A549 (cell line): ENCODE data around the gene NCR2. TPM values are rescaled to one million over a fixed set of nuclear protein-coding genes. Genes with fewer than 3 reads are reported as not detected.

ENCODE experiments used
- ATAC-seq, 2 experiments: fragments of 200-7000 bp in 1 of 2; fragments of >200 bp in 1 of 2; cut with Nextera tagmentation in 1 of 2; cut with Tn5 transposase in 1 of 2; 3 replicates each; pipeline versions ENCODE4 v1.8.0 to v1.9.1; 2018 to 2020; ENCODE audit warnings: mild to moderate bottlenecking in 1 of 2, moderate library complexity in 1 of 2
- CTCF ChIA-PET: fragments of 300-600 bp; sonication (Branson Sonifier 250); formaldehyde crosslinking; extraction: SDS; loops from one replicate; lab custom pipeline; 2021; ENCODE audit warnings: antibody characterized with exemption, inconsistent platforms; lab: Yijun Ruan, JAX
- POLR2A ChIA-PET: fragments of 350-600 bp; formaldehyde crosslinking; extraction: SDS; loops from one replicate; lab custom pipeline; 2021; ENCODE audit warnings: antibody characterized with exemption, inconsistent platforms; lab: Yijun Ruan, JAX
- DNase-seq, 2 experiments: peaks; one replicate each; pipeline versions ENCODE4 v3.0.0 to v3.0.0-alpha.2; 2011 to 2016; ENCODE audit warnings: low read depth in 1 of 2, low spot score in 1 of 2
- FAIRE-seq: peaks from 2 replicates; lab custom pipeline; 2011; peaks lifted over from hg19 to GRCh38; lab: Jason Lieb, UNC
- H3K27ac ChIP-seq, 2 experiments: fragments of >200 bp; sonication (Bioruptor Twin); formaldehyde crosslinking; 3 replicates each; pipeline ENCODE4 v1.5.1; 2016 to 2017
- H3K4me1 ChIP-seq: fragments of >200 bp; sonication (Bioruptor Twin); formaldehyde crosslinking; 3 replicates; pipeline ENCODE4 v1.6.1; 2016
- H3K4me2 ChIP-seq: fragments of >200 bp; sonication (Bioruptor Twin); formaldehyde crosslinking; 3 replicates; pipeline ENCODE4 v1.6.1; 2016
- H3K4me3 ChIP-seq: fragments of >200 bp; sonication (Bioruptor Twin); formaldehyde crosslinking; 3 replicates; pipeline ENCODE4 v1.5.1; 2016
- H3K9me3 ChIP-seq: fragments of >200 bp; sonication (Bioruptor Twin); formaldehyde crosslinking; 3 replicates; pipeline ENCODE4 v1.6.1; 2016
- ATOH8 ChIP-seq: fragments of 250-450 bp; sonication (Bioruptor Pico); IDR thresholded peaks from 2 replicates; pipeline ENCODE4 v1.5.0; 2020; ENCODE audit warnings: low read depth, mild to moderate bottlenecking, moderate library complexity
- CBX2 ChIP-seq: fragments of 200-600 bp; sonication (generic); IDR thresholded peaks from 2 replicates; pipeline ENCODE4 v1.6.1; 2016; ENCODE audit warnings: low read depth, mild to moderate bottlenecking, borderline replicate concordance
- CHD4 ChIP-seq: fragments of 200-600 bp; sonication (generic); IDR thresholded peaks from 2 replicates; pipeline ENCODE4 v1.6.1; 2016; ENCODE audit warnings: antibody characterized with exemption, mild to moderate bottlenecking, borderline replicate concordance
- ESRRA ChIP-seq: fragments of 150-350 bp; IDR thresholded peaks from 2 replicates; pipeline ENCODE4 v1.6.1; 2014; ENCODE audit warnings: mild to moderate bottlenecking, low read length, borderline replicate concordance
- FOSB ChIP-seq: fragments of 250-450 bp; sonication (Bioruptor Pico); IDR thresholded peaks from 2 replicates; pipeline ENCODE4 v1.5.0; 2020; ENCODE audit warnings: mild to moderate bottlenecking, moderate library complexity
- HOXB13 ChIP-seq: fragments of 250-450 bp; sonication (Bioruptor Pico); IDR thresholded peaks from 2 replicates; pipeline ENCODE4 v1.5.0; 2020; ENCODE audit warnings: low read depth, mild to moderate bottlenecking, moderate library complexity
- KDM1A ChIP-seq: fragments of 200-600 bp; sonication (generic); IDR thresholded peaks from 2 replicates; pipeline ENCODE4 v1.6.1; 2016; ENCODE audit warnings: low read depth, mild to moderate bottlenecking
- MAFK ChIP-seq: fragments of 450-650 bp; IDR thresholded peaks from 2 replicates; pipeline ENCODE4 v1.6.1; 2014; ENCODE audit not compliant: partially characterized antibody
- MAZ ChIP-seq: fragments of 150-350 bp; IDR thresholded peaks from 2 replicates; pipeline ENCODE4 v1.6.1; 2014; ENCODE audit warnings: antibody characterized with exemption, low read depth, low read length, borderline replicate concordance
- NFE2L2 ChIP-seq: fragments of 150-350 bp; conservative IDR thresholded peaks from 2 replicates; pipeline ENCODE4 v1.6.1; 2014; ENCODE audit warnings: low read length
- NR3C1 ChIP-seq: fragments of >200 bp; sonication (Bioruptor Twin); formaldehyde crosslinking; IDR thresholded peaks from 3 replicates; pipeline ENCODE4 v1.6.1; 2017
- POLR2AphosphoS2 ChIP-seq: conservative IDR thresholded peaks from 2 replicates; pipeline ENCODE4 v1.6.1; 2012; ENCODE audit warnings: low read length, improper control_type of control experiment, inconsistent platforms
- REST ChIP-seq: fragments of 200-600 bp; sonication (generic); IDR thresholded peaks from 2 replicates; pipeline ENCODE4 v1.6.1; 2016; ENCODE audit warnings: antibody characterized with exemption, mild to moderate bottlenecking, moderate library complexity
- RFX5 ChIP-seq: fragments of 450-650 bp; IDR thresholded peaks from 2 replicates; pipeline ENCODE4 v1.7.1; 2014; ENCODE audit warnings: antibody characterized with exemption, mild to moderate bottlenecking, moderate library complexity
- SMC3 ChIP-seq: fragments of >200 bp; sonication (Bioruptor Twin); formaldehyde crosslinking; IDR thresholded peaks from 3 replicates; pipeline ENCODE4 v1.6.1; 2018; ENCODE audit warnings: inconsistent platforms
- TFCP2L1 ChIP-seq: fragments of 250-450 bp; sonication (Bioruptor Pico); IDR thresholded peaks from 2 replicates; pipeline ENCODE4 v1.5.0; 2021; ENCODE audit warnings: mild to moderate bottlenecking
- TP53 ChIP-seq: fragments of 250-450 bp; sonication (Bioruptor Pico); IDR thresholded peaks from 2 replicates; pipeline ENCODE4 v1.5.0; 2021; ENCODE audit warnings: mild to moderate bottlenecking, moderate library complexity
- ZC3H11A ChIP-seq: fragments of 450-650 bp; IDR thresholded peaks from 2 replicates; pipeline ENCODE4 v1.6.1; 2014; ENCODE audit warnings: antibody characterized with exemption, mild to moderate bottlenecking
- ZSCAN20 ChIP-seq: fragments of 250-450 bp; sonication (Bioruptor Pico); IDR thresholded peaks from 2 replicates; pipeline ENCODE4 v1.8.0; 2022; ENCODE audit warnings: mild to moderate bottlenecking, moderate library complexity
- WGBS: methylation state at CpG from one replicate; pipeline ENCODE4 v1.1.6; 2017; ENCODE audit errors: missing lambda C conversion rate; 5-methylcytosine and 5-hydroxymethylcytosine counted together
- polyA plus RNA-seq, 4 experiments: library from polyadenylated mRNA; depleted of rRNA in 3 of 4; stranded (reverse); fragments of >200 nt; fragmentation: RNase III in 1 of 4; extraction: RNeasy Plus Mini Kit Qiagen cat#74134 plus additional on column Dnase treatment in 1 of 4; gene quantifications; 2 replicates in 3 of 4; 3 replicates in 1 of 4; pipeline ENCODE4 v1.2.3, GENCODE V29; 2011 to 2017
- TF ChIP-seq, protein P1 (sequence below): IDR thresholded peaks from 2 replicates; pipeline ENCODE4 v1.6.1; 2012; ENCODE audit warnings: low read depth, borderline replicate concordance
- TF ChIP-seq, protein P2 (sequence below): fragments of >200 bp; sonication (Bioruptor Twin); formaldehyde crosslinking; IDR thresholded peaks from 3 replicates; pipeline ENCODE4 v1.5.1; 2016
- TF ChIP-seq, protein P3 (sequence below): IDR thresholded peaks from 2 replicates; pipeline ENCODE4 v1.6.1; 2012
- TF ChIP-seq, protein P4 (sequence below): IDR thresholded peaks from 2 replicates; pipeline ENCODE4 v1.6.1; 2012
- TF ChIP-seq, protein P5 (sequence below): fragments of 450-650 bp; IDR thresholded peaks from 2 replicates; pipeline ENCODE4 v1.6.1; 2014; ENCODE audit warnings: antibody characterized with exemption

NCR2 gene
- polyA plus RNA-seq, 2 of the 4 experiments (the other 2 are of a cell fraction), result not detected

DNA sequence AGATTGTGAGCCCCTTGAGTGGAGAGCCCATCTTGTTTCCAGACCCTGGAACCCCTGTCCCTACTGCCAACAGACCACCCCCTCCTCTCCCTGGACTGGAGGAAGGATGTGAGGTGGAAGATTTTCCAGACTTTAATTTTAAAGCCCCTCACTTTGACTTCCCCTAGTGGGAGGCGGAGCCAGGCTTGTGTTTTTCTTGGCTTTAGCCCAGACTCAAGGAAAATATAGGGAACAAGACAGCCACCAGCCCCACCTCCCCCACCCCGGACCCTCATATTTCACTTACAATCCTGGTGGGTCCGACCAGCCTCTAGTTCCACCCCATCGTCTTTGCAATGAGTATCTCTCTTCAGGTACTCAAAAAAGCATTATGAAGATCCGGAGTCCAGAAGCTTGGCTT is 40.8 kb downstream of the NCR2 start:
- Histone ChIP-seq H3K27ac (no peak overlapping the region), H3K4me1 (peaks cover 5% of the 10 kb centered on the region; the same call in 2 of the 3 replicates), H3K4me3 (no peak overlapping the region), H3K4me2 (no peak overlapping the region), H3K9me3 (no peaks in the 10 kb centered on the region)
- 74% methylated on average over 5 of the region's 5 CpGs for WGBS
- no peak for ATAC-seq
- CTCF ChIA-PET, result interaction anchor here (1.0 to 11.8 kb wide), 4 partner anchors 49 to 400 kb away, joined by 3 to 214 read pairs (median 4); no protein-coding TSS in a partner anchor
- no peak for DNase-seq
- POLR2A ChIA-PET, result no interaction called here
- TF ChIP-seq TP53 (no peak), MAFK (no peak), HOXB13 (no peak), MAZ (no peak), SMC3 (no peak), TFCP2L1 (CRISPR knock-in tag) (no peak), NR3C1 (no peak), POLR2AphosphoS2 (no peak)
- TF ChIP-seq, protein P1, sequence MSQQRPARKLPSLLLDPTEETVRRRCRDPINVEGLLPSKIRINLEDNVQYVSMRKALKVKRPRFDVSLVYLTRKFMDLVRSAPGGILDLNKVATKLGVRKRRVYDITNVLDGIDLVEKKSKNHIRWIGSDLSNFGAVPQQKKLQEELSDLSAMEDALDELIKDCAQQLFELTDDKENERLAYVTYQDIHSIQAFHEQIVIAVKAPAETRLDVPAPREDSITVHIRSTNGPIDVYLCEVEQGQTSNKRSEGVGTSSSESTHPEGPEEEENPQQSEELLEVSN, result no peak
- TF ChIP-seq, protein P2, sequence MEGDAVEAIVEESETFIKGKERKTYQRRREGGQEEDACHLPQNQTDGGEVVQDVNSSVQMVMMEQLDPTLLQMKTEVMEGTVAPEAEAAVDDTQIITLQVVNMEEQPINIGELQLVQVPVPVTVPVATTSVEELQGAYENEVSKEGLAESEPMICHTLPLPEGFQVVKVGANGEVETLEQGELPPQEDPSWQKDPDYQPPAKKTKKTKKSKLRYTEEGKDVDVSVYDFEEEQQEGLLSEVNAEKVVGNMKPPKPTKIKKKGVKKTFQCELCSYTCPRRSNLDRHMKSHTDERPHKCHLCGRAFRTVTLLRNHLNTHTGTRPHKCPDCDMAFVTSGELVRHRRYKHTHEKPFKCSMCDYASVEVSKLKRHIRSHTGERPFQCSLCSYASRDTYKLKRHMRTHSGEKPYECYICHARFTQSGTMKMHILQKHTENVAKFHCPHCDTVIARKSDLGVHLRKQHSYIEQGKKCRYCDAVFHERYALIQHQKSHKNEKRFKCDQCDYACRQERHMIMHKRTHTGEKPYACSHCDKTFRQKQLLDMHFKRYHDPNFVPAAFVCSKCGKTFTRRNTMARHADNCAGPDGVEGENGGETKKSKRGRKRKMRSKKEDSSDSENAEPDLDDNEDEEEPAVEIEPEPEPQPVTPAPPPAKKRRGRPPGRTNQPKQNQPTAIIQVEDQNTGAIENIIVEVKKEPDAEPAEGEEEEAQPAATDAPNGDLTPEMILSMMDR, result no peak
- FAIRE-seq, result no peak

GRCh38 chr6:41377071-41377470 is 41.7 kb downstream of the NCR2 start:
- H3K4me1 ChIP-seq, result peaks cover 5% of the 10 kb centered on the region; the same call in 2 of the 3 replicates
- DNase-seq (no peak), ATAC-seq (no peak), FAIRE-seq (no peak)
- POLR2A ChIA-PET, result no interaction called here
- WGBS, result 62% methylated on average over 4 of the region's 4 CpGs
- H3K4me3 ChIP-seq, result no peak overlapping the region
- no peak overlapping the region for H3K27ac ChIP-seq
- no peak for TF ChIP-seq CBX2
- TF ChIP-seq, protein P3, sequence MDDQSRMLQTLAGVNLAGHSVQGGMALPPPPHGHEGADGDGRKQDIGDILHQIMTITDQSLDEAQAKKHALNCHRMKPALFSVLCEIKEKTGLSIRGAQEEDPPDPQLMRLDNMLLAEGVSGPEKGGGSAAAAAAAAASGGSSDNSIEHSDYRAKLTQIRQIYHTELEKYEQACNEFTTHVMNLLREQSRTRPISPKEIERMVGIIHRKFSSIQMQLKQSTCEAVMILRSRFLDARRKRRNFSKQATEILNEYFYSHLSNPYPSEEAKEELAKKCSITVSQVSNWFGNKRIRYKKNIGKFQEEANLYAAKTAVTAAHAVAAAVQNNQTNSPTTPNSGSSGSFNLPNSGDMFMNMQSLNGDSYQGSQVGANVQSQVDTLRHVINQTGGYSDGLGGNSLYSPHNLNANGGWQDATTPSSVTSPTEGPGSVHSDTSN, result no peak
- no peak for TF ChIP-seq MAFK
- no peak overlapping the region for H3K4me2 ChIP-seq
- CTCF ChIA-PET, result interaction anchor here (1.0 kb wide), 1 partner anchor 399 kb away, joined by 4 read pairs; no protein-coding TSS in a partner anchor
- no peaks in the 10 kb centered on the region for H3K9me3 ChIP-seq

- FAIRE-seq, result no peak
- no peaks in the 10 kb centered on the region for H3K9me3 ChIP-seq
- no peak overlapping the region for H3K4me2 ChIP-seq
- POLR2A ChIA-PET, result no interaction called here
- H3K4me3 ChIP-seq, result no peak overlapping the region
- no peaks in the 10 kb centered on the region for H3K4me1 ChIP-seq
- CTCF ChIA-PET, result interaction anchor here (1.3 to 2.8 kb wide), 2 partner anchors 11 kb away, joined by 3 to 14 read pairs; no protein-coding TSS in a partner anchor
- DNase-seq, result no peak
- no peak overlapping the region for H3K27ac ChIP-seq
- no peak for ATAC-seq
- no peak for TF ChIP-seq CHD4
- TF ChIP-seq ZSCAN20 (CRISPR knock-in tag), result no peak
- TF ChIP-seq KDM1A, result no peak
- no peak for TF ChIP-seq ESRRA
- TF ChIP-seq FOSB (CRISPR knock-in tag), result no peak
- no peak for TF ChIP-seq ZC3H11A
- TF ChIP-seq, protein P4, sequence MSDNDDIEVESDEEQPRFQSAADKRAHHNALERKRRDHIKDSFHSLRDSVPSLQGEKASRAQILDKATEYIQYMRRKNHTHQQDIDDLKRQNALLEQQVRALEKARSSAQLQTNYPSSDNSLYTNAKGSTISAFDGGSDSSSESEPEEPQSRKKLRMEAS, result no peak
- TF ChIP-seq, protein P1, result no peak
- TF ChIP-seq RFX5, result no peak
- TF ChIP-seq NFE2L2, result no peak
- TF ChIP-seq, protein P5, sequence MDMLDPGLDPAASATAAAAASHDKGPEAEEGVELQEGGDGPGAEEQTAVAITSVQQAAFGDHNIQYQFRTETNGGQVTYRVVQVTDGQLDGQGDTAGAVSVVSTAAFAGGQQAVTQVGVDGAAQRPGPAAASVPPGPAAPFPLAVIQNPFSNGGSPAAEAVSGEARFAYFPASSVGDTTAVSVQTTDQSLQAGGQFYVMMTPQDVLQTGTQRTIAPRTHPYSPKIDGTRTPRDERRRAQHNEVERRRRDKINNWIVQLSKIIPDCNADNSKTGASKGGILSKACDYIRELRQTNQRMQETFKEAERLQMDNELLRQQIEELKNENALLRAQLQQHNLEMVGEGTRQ, result no peak
- TF ChIP-seq ATOH8, result no peak
- no peak for TF ChIP-seq REST
These were observed 43.9 kb downstream of the NCR2 start for GRCh38 chr6:41379306-41379705.
